ENCODE measurements around the gene SPARCL1.

SPARCL1 gene

GRCh38 chr4:87498446-87498900 is 30.7 kb downstream of the SPARCL1 start:
- Histone ChIP-seq H3K4me2 (ENCODE audit: low read depth, low read length, poor library complexity, severe bottlenecking) (peak overlapping the region; percentile 29), H3K36me3 (ENCODE audit: insufficient read depth, low read length) (no peaks in the 10 kb centered on the region), H3K4me1 (ENCODE audit: insufficient read depth, low read length, poor library complexity, severe bottlenecking) (peaks cover 6% of the 10 kb centered on the region), H3F3A (ENCODE audit: low read depth) (no peaks in the 10 kb centered on the region), H3K79me2 (ENCODE audit: insufficient read depth, low read length) (no peaks in the 10 kb centered on the region), H3K9me3 (ENCODE audit: insufficient read depth, low read depth, low read length) (no peaks in the 10 kb centered on the region), H3K9me2 (replicated peaks; ENCODE audit: low read depth, low read length) (no peaks in the 10 kb centered on the region), H4K20me1 (ENCODE audit: insufficient read depth, low read length, poor library complexity, severe bottlenecking) (no peaks in the 10 kb centered on the region), H2AFZ (ENCODE audit: low read length) (peak overlapping the region; percentile 50), H3K9ac (ENCODE audit: low read depth, low read length, poor library complexity, severe bottlenecking) (no peak overlapping the region), H3K4me3 (ENCODE audit: low read length, poor library complexity, severe bottlenecking) (peak overlapping the region; percentile 7), H3K27me3 (ENCODE audit: insufficient read depth, low read length, poor library complexity, severe bottlenecking) (no peaks in the 10 kb centered on the region)
- TF ChIP-seq CTCF (conservative IDR thresholded peaks at IDR 0.05; ENCODE audit: low read length): no peak
- TF ChIP-seq EZH2phosphoT487 (IDR thresholded peaks at IDR 0.05; ENCODE audit: borderline replicate concordance): no peak

GRCh38 chr4:87497578-87497977 is 31.6 kb downstream of the SPARCL1 start:
- Histone ChIP-seq H3K9me2 (replicated peaks; ENCODE audit: low read depth, low read length) (no peaks in the 10 kb centered on the region), H4K20me1 (ENCODE audit: insufficient read depth, low read length, poor library complexity, severe bottlenecking) (no peaks in the 10 kb centered on the region), H3K9me3 (ENCODE audit: insufficient read depth, low read depth, low read length) (no peaks in the 10 kb centered on the region), H2AFZ (ENCODE audit: low read length) (no peak overlapping the region; the same call in 1 of the 2 replicates), H3K4me3 (ENCODE audit: low read length, poor library complexity, severe bottlenecking) (no peak overlapping the region), H3K27me3 (ENCODE audit: insufficient read depth, low read length, poor library complexity, severe bottlenecking) (no peaks in the 10 kb centered on the region), H3K36me3 (ENCODE audit: insufficient read depth, low read length) (no peaks in the 10 kb centered on the region), H3K9ac (ENCODE audit: low read depth, low read length, poor library complexity, severe bottlenecking) (no peak overlapping the region), H3F3A (ENCODE audit: low read depth) (no peaks in the 10 kb centered on the region), H3K4me1 (ENCODE audit: insufficient read depth, low read length, poor library complexity, severe bottlenecking) (peaks cover 6% of the 10 kb centered on the region), H3K4me2 (ENCODE audit: low read depth, low read length, poor library complexity, severe bottlenecking) (no peak overlapping the region), H3K79me2 (ENCODE audit: insufficient read depth, low read length) (no peaks in the 10 kb centered on the region)
- TF ChIP-seq EZH2phosphoT487 (IDR thresholded peaks at IDR 0.05; ENCODE audit: borderline replicate concordance) (no peak), CTCF (conservative IDR thresholded peaks at IDR 0.05; ENCODE audit: low read length) (no peak)

- Histone ChIP-seq H3K4me3 (ENCODE audit: low read length, poor library complexity, severe bottlenecking) (no peak overlapping the region), H3F3A (ENCODE audit: low read depth) (no peaks in the 10 kb centered on the region), H3K36me3 (ENCODE audit: insufficient read depth, low read length) (no peaks in the 10 kb centered on the region), H2AFZ (ENCODE audit: low read length) (no peak overlapping the region; the same call in 1 of the 2 replicates), H3K4me2 (ENCODE audit: low read depth, low read length, poor library complexity, severe bottlenecking) (no peak overlapping the region), H3K9me2 (replicated peaks; ENCODE audit: low read depth, low read length) (no peaks in the 10 kb centered on the region), H3K27me3 (ENCODE audit: insufficient read depth, low read length, poor library complexity, severe bottlenecking) (no peaks in the 10 kb centered on the region), H3K9ac (ENCODE audit: low read depth, low read length, poor library complexity, severe bottlenecking) (no peak overlapping the region), H4K20me1 (ENCODE audit: insufficient read depth, low read length, poor library complexity, severe bottlenecking) (no peaks in the 10 kb centered on the region), H3K4me1 (ENCODE audit: insufficient read depth, low read length, poor library complexity, severe bottlenecking) (peaks cover 6% of the 10 kb centered on the region), H3K9me3 (ENCODE audit: insufficient read depth, low read depth, low read length) (no peaks in the 10 kb centered on the region), H3K79me2 (ENCODE audit: insufficient read depth, low read length) (no peaks in the 10 kb centered on the region)
- TF ChIP-seq CTCF (conservative IDR thresholded peaks at IDR 0.05; ENCODE audit: low read length) (peak; percentile 75), EZH2phosphoT487 (IDR thresholded peaks at IDR 0.05; ENCODE audit: borderline replicate concordance) (no peak)
Measured at GRCh38 chr4:87497159-87497558, 32.0 kb downstream of the SPARCL1 start.

Data from Loucy (cell line).